Erythroblast (primary cell): Measurements from ENCODE around the gene CPED1.

Source experiments
- GATA1 ChIP-seq: IDR thresholded peaks from 2 replicates; pipeline ENCODE4 v1.6.1; 2011; ENCODE audit warnings: low read depth, mild to moderate bottlenecking, control low read depth, low read length, moderate library complexity
- POLR2A ChIP-seq: IDR thresholded peaks from 2 replicates; pipeline ENCODE4 v1.6.1; 2011; ENCODE audit warnings: mild to moderate bottlenecking, low read length

DNA sequence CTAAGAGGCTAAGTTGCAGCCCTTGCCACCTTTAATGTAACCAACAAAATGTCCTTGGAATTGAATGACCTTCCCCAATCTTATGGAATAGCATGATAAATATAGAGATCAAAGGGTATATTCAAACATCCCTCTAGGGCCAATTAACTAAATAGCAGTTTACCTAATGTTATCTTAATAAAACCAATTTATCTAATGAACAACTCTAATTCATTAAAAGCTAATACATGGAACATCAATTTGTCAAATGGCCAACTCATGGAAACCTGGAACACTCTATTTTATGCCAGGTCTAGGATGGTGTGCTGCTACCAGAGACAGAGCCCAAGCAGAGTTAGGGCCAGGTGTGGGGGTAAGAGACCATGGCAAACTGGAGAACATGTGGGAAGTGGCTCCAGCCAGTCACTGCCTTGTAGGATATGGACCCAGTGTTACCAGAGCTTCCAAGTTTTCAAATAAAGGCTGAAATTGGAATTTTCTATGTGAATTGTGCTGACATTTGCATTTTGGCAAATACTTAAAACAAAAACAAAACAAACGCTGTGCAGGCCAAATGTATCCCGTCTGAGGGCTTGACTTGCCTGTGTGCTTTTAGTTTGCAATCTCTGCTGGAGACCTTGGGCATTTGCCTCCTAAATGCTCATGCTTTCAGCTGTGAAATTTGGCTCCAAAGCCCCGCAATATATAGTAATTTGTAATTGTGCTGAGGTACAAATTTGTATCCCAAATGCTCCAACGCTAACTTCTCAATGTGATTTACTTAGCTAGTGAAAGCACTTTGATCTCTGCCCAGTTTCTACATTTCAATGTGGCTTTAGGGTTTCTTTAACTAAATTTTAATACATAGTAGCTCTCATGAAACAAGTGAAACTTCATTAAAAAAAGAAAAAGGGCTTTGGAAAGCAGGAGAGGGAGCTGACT lies 55.1 kb downstream of the CPED1 start:
- TF ChIP-seq POLR2A (no peak), GATA1 (no peak)
